ENCODE results near the gene SKIC2. TPM values are rescaled to one million over a fixed set of nuclear protein-coding genes. Genes with fewer than 3 reads are reported as not detected.

SKIC2 gene
- total RNA-seq, 1 experiment from 2014 or later, result 68.0 TPM

DNA sequence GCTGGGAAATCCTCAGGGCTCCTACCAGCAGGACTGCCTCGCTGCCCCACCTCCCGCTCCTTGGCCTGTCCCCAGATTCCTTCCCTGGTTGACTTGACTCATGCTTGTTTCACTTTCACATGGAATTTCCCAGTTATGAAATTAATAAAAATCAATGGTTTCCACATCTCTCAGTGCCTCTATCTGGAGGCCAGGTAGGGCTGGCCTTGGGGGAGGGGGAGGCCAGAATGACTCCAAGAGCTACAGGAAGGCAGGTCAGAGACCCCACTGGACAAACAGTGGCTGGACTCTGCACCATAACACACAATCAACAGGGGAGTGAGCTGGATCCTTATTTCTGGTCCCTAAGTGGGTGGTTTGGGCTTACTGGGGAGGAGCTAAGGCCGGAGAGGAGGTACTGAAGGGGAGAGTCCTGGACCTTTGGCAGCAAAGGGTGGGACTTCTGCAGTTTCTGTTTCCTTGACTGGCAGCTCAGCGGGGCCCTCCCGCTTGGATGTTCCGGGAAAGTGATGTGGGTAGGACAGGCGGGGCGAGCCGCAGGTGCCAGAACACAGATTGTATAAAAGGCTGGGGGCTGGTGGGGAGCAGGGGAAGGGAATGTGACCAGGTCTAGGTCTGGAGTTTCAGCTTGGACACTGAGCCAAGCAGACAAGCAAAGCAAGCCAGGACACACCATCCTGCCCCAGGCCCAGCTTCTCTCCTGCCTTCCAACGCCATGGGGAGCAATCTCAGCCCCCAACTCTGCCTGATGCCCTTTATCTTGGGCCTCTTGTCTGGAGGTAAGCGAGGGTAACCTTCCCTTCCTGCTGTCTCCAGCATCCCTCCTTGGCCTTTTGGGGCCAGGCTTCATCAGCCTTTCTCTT is 13.2 kb upstream of the SKIC2 start, which contains the start of gene CFB:
TSS of gene CFB (plus strand) at position 589 of the 863 bp plus-strand sequence. CDS start at position 716, 127 bp downstream.
- Histone ChIP-seq H3K4me2 (ENCODE audit: low read length) (peak within 1 kb of the TSS; percentile 42), H3K9ac (ENCODE audit: low read length) (no peak within 1 kb of the TSS), H4K20me1 (ENCODE audit: insufficient read depth) (no peaks in the 10 kb centered on the region), H3K27ac (ENCODE audit: low read depth, low read length) (peak within 1 kb of the TSS; percentile 1; the same call in 1 of the 2 replicates), H3K9me3 (ENCODE audit: control insufficient read depth in 1 of 2, insufficient read depth in 1 of 2, low read depth in 1 of 2, low read length in 2 of 2) (no peaks in the 10 kb centered on the region), H3K36me3 (ENCODE audit: control insufficient read depth in 1 of 2, insufficient read depth in 2 of 2, low read length in 2 of 2) (no peaks in the 10 kb centered on the region), H2AFZ (ENCODE audit: low read depth, low read length, poor library complexity, severe bottlenecking) (no peak within 1 kb of the TSS), H3K27me3 (ENCODE audit: insufficient read depth, low read length) (no peaks in the 10 kb centered on the region), H3K4me3 (replicated peaks in 1 of 2; ENCODE audit: low read depth in 1 of 2, low read length in 2 of 2) (no peak within 1 kb of the TSS), H3K9me2 (ENCODE audit: insufficient read depth) (no peaks in the 10 kb centered on the region; the same call in 1 of the 2 replicates), H3K4me1 (ENCODE audit: control insufficient read depth in 1 of 2, insufficient read depth in 2 of 2, low read length in 2 of 2) (peaks cover 10 to 50% of the 10 kb centered on the region in 2 experiments; a peak in 3 of 4 replicates), H3K79me2 (ENCODE audit: insufficient read depth, low read length) (no peaks in the 10 kb centered on the region)
- ChIA-PET CTCF (no interaction called here), POLR2A (interaction anchor here (0.8 kb wide), 1 partner anchor 21 kb away, joined by 3 read pairs; no protein-coding TSS in a partner anchor), RAD21 (ENCODE audit: low non-redundant PET in 1 of 2, low total read pairs in 2 of 2, uncharacterized antibody in 2 of 2, unreplicated experiment in 2 of 2) (no interaction called here)
- TF ChIP-seq, protein P1, sequence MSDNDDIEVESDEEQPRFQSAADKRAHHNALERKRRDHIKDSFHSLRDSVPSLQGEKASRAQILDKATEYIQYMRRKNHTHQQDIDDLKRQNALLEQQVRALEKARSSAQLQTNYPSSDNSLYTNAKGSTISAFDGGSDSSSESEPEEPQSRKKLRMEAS (IDR thresholded peaks at IDR 0.05), result no peak
- peak; percentile 29; the same call in 1 of the 2 replicates for TF ChIP-seq SP1 (IDR thresholded peaks at IDR 0.05; ENCODE audit: low read depth)
- intact Hi-C loops (cut with micrococcal nuclease), result no loop called here
- DNase-seq (ENCODE audit: low read depth, low spot score) (no peak), ATAC-seq (peak; percentile 60)
- BruUV-seq (replicated peaks), result no TSS peak

DNA sequence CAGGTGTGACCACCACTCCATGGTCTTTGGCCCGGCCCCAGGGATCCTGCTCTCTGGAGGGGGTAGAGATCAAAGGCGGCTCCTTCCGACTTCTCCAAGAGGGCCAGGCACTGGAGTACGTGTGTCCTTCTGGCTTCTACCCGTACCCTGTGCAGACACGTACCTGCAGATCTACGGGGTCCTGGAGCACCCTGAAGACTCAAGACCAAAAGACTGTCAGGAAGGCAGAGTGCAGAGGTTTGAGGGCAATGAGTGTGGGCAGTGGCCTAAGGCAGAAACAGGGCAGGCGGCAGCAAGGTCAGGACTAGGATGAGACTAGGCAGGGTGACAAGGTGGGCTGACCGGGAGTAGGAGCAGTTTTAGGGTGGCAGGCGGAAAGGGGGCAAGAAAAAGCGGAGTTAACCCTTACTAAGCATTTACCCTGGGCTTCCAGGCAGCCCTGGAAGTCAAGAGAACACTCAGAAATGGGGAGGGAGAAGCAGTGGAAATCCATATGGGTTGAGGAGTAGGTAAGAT is 12.5 kb upstream of the SKIC2 start:
- DNase-seq (ENCODE audit: low read depth, low spot score) (no peak), ATAC-seq (no peak)
- ChIA-PET RAD21 (ENCODE audit: low non-redundant PET in 1 of 2, low total read pairs in 2 of 2, uncharacterized antibody in 2 of 2, unreplicated experiment in 2 of 2) (no interaction called here), CTCF (no interaction called here), POLR2A (no interaction called here)
- Histone ChIP-seq H3K4me2 (ENCODE audit: low read length) (no peak overlapping the region), H3K79me2 (ENCODE audit: insufficient read depth, low read length) (no peaks in the 10 kb centered on the region), H3K4me3 (replicated peaks in 1 of 2; ENCODE audit: low read depth in 1 of 2, low read length in 2 of 2) (no peak overlapping the region), H3K9me3 (ENCODE audit: control insufficient read depth in 1 of 2, insufficient read depth in 1 of 2, low read depth in 1 of 2, low read length in 2 of 2) (no peaks in the 10 kb centered on the region), H3K27me3 (ENCODE audit: insufficient read depth, low read length) (no peaks in the 10 kb centered on the region), H3K9me2 (ENCODE audit: insufficient read depth) (no peaks in the 10 kb centered on the region; the same call in 1 of the 2 replicates), H3K9ac (ENCODE audit: low read length) (no peak overlapping the region), H3K27ac (ENCODE audit: low read depth, low read length) (no peak overlapping the region), H2AFZ (ENCODE audit: low read depth, low read length, poor library complexity, severe bottlenecking) (no peak overlapping the region), H3K36me3 (ENCODE audit: control insufficient read depth in 1 of 2, insufficient read depth in 2 of 2, low read length in 2 of 2) (peaks cover 0 to 4% of the 10 kb centered on the region in 2 experiments; a peak in 1 of 4 replicates), H3K4me1 (ENCODE audit: control insufficient read depth in 1 of 2, insufficient read depth in 2 of 2, low read length in 2 of 2) (peaks cover 7 to 43% of the 10 kb centered on the region in 2 experiments; a peak in 3 of 4 replicates), H4K20me1 (ENCODE audit: insufficient read depth) (no peaks in the 10 kb centered on the region)
- BruUV-seq (replicated peaks), result no TSS peak
- intact Hi-C loops (cut with micrococcal nuclease), result no loop called here
- TF ChIP-seq, protein P1 (IDR thresholded peaks at IDR 0.05), result no peak
- TF ChIP-seq SP1 (IDR thresholded peaks at IDR 0.05; ENCODE audit: low read depth), result no peak
- TF ChIP-seq, protein P2, sequence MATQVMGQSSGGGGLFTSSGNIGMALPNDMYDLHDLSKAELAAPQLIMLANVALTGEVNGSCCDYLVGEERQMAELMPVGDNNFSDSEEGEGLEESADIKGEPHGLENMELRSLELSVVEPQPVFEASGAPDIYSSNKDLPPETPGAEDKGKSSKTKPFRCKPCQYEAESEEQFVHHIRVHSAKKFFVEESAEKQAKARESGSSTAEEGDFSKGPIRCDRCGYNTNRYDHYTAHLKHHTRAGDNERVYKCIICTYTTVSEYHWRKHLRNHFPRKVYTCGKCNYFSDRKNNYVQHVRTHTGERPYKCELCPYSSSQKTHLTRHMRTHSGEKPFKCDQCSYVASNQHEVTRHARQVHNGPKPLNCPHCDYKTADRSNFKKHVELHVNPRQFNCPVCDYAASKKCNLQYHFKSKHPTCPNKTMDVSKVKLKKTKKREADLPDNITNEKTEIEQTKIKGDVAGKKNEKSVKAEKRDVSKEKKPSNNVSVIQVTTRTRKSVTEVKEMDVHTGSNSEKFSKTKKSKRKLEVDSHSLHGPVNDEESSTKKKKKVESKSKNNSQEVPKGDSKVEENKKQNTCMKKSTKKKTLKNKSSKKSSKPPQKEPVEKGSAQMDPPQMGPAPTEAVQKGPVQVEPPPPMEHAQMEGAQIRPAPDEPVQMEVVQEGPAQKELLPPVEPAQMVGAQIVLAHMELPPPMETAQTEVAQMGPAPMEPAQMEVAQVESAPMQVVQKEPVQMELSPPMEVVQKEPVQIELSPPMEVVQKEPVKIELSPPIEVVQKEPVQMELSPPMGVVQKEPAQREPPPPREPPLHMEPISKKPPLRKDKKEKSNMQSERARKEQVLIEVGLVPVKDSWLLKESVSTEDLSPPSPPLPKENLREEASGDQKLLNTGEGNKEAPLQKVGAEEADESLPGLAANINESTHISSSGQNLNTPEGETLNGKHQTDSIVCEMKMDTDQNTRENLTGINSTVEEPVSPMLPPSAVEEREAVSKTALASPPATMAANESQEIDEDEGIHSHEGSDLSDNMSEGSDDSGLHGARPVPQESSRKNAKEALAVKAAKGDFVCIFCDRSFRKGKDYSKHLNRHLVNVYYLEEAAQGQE (IDR thresholded peaks at IDR 0.05; ENCODE audit: low read depth), result no peak
- TF ChIP-seq EGR1 (IDR thresholded peaks at IDR 0.05; ENCODE audit: low read depth), result no peak
- TF ChIP-seq, protein P3, sequence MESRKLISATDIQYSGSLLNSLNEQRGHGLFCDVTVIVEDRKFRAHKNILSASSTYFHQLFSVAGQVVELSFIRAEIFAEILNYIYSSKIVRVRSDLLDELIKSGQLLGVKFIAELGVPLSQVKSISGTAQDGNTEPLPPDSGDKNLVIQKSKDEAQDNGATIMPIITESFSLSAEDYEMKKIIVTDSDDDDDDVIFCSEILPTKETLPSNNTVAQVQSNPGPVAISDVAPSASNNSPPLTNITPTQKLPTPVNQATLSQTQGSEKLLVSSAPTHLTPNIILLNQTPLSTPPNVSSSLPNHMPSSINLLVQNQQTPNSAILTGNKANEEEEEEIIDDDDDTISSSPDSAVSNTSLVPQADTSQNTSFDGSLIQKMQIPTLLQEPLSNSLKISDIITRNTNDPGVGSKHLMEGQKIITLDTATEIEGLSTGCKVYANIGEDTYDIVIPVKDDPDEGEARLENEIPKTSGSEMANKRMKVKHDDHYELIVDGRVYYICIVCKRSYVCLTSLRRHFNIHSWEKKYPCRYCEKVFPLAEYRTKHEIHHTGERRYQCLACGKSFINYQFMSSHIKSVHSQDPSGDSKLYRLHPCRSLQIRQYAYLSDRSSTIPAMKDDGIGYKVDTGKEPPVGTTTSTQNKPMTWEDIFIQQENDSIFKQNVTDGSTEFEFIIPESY (IDR thresholded peaks at IDR 0.05; ENCODE audit: extremely low read depth, insufficient replicate concordance, low read length), result no peak
- no peak for TF ChIP-seq JUND (IDR thresholded peaks at IDR 0.05)
- TF ChIP-seq POLR2AphosphoS5 (IDR thresholded peaks at IDR 0.05; ENCODE audit: low read depth, low read length), result no peak
- no peak for TF ChIP-seq ZFX (IDR thresholded peaks at IDR 0.05)
- TF ChIP-seq RAD21 (IDR thresholded peaks at IDR 0.05; ENCODE audit: low read depth), result no peak
- no peak for TF ChIP-seq ELF1 (IDR thresholded peaks at IDR 0.05; ENCODE audit: borderline replicate concordance, low read depth)
- no peak for TF ChIP-seq CBX3 (IDR thresholded peaks at IDR 0.05; ENCODE audit: low read depth)
- no peak for TF ChIP-seq EZH2phosphoT487 (IDR thresholded peaks at IDR 0.05; ENCODE audit: borderline replicate concordance)

Data from HCT116 (cell line).